Measurements from ENCODE around the gene BCL3. TPM values are rescaled to one million over a fixed set of nuclear protein-coding genes. Genes with fewer than 3 reads are reported as not detected.

The BCL3 gene
- total RNA-seq, 3 donors from 2014 or later = 78.9 to 145 (median 90.6) TPM

GRCh38 chr19:44753932-44754749, 5.6 kb downstream of the BCL3 start:
- no peak for TF ChIP-seq CTCF (IDR thresholded peaks at IDR 0.05)
- Histone ChIP-seq H3K4me1 (ENCODE audit: low read depth) (peaks cover 52% of the 10 kb centered on the region), H3K36me3 (ENCODE audit: low read depth) (no peaks in the 10 kb centered on the region), H3K9me3 (no peaks in the 10 kb centered on the region), H3K4me3 (no peak overlapping the region)
- ATAC-seq (peak; percentile 81), DNase-seq (peak; percentile 96 to 99 (median 99))
- intact Hi-C loops (cut with DNase I, micrococcal nuclease) = no loop called here

GRCh38 chr19:44754750-44755080, 6.2 kb downstream of the BCL3 start:
- H3K4me3 ChIP-seq = no peak overlapping the region
- intact Hi-C loops (cut with DNase I, micrococcal nuclease) = no loop called here
- no peak for DNase-seq
- no peaks in the 10 kb centered on the region for H3K9me3 ChIP-seq
- TF ChIP-seq CTCF (IDR thresholded peaks at IDR 0.05) = no peak
- ATAC-seq = no peak
- peaks cover 50% of the 10 kb centered on the region for H3K4me1 ChIP-seq (ENCODE audit: low read depth)
- no peaks in the 10 kb centered on the region for H3K36me3 ChIP-seq (ENCODE audit: low read depth)

- H3K9me3 ChIP-seq = no peaks in the 10 kb centered on the region
- H3K36me3 ChIP-seq (ENCODE audit: low read depth) = no peaks in the 10 kb centered on the region
- no peak overlapping the region for H3K4me3 ChIP-seq
- intact Hi-C loops (cut with DNase I, micrococcal nuclease) = no loop called here
- peaks cover 45% of the 10 kb centered on the region for H3K4me1 ChIP-seq (ENCODE audit: low read depth)
- no peak for ATAC-seq
- no peak for DNase-seq
- no peak for TF ChIP-seq CTCF (IDR thresholded peaks at IDR 0.05)
Observed at GRCh38 chr19:44755219-44755618, 6.7 kb downstream of the BCL3 start.

GRCh38 chr19:44756089-44756562, 7.6 kb downstream of the BCL3 start:
- no peak for TF ChIP-seq CTCF (IDR thresholded peaks at IDR 0.05)

GRCh38 chr19:44757057-44757734, 8.7 kb downstream of the BCL3 start:
- intact Hi-C loops (cut with DNase I, micrococcal nuclease) = no loop called here
- TF ChIP-seq CTCF (IDR thresholded peaks at IDR 0.05) = no peak
- DNase-seq (peak in 1 of 3 donors; percentile 62), ATAC-seq (no peak)
- H3K4me3 ChIP-seq = no peak overlapping the region
- peaks cover 26% of the 10 kb centered on the region for H3K4me1 ChIP-seq (ENCODE audit: low read depth)
- no peaks in the 10 kb centered on the region for H3K36me3 ChIP-seq (ENCODE audit: low read depth)
- no peaks in the 10 kb centered on the region for H3K9me3 ChIP-seq

More at GRCh38 chr19:44756089-44756562, 7.6 kb downstream of the BCL3 start:
- Histone ChIP-seq H3K4me3 (no peak overlapping the region), H3K9me3 (no peaks in the 10 kb centered on the region), H3K36me3 (ENCODE audit: low read depth) (no peaks in the 10 kb centered on the region), H3K4me1 (ENCODE audit: low read depth) (peaks cover 36% of the 10 kb centered on the region)
- ATAC-seq (no peak), DNase-seq (peak in 1 of 3 donors; percentile 45)
- intact Hi-C loops (cut with DNase I, micrococcal nuclease) = no loop called here

Measured in mucosa of descending colon (tissue), 3 donors.